ENCODE data around the gene TMEM219.

- TF ChIP-seq CTCF (IDR thresholded peaks at IDR 0.05; ENCODE audit: insufficient read depth, low read length, poor library complexity, severe bottlenecking): no peak
- TF ChIP-seq EZH2phosphoT487 (conservative IDR thresholded peaks at IDR 0.05; ENCODE audit: low read length): no peak
Observed at GRCh38 chr16:29921034-29921385, 40.9 kb upstream of the TMEM219 start.
